ENCODE results near the gene DAPK2. TPM values are rescaled to one million over a fixed set of nuclear protein-coding genes. Genes with fewer than 3 reads are reported as not detected.

Gene DAPK2
- total RNA-seq, 1 experiment from 2014 or later = 2.3 TPM

- Mint-ChIP-seq H3K27ac (no peak overlapping the region), H3K36me3 (no peaks in the 10 kb centered on the region), H3K27me3 (ENCODE audit: low read depth) (no peaks in the 10 kb centered on the region), H3K4me3 (no peak overlapping the region), H3K4me1 (peaks cover 19% of the 10 kb centered on the region), H3K9me3 (no peaks in the 10 kb centered on the region)
- TF ChIP-seq NFYB (CRISPR knock-in tag; conservative IDR thresholded peaks at IDR 0.05; ENCODE audit: low read depth) (no peak), MAX (CRISPR knock-in tag; IDR thresholded peaks at IDR 0.05) (no peak), IRF2 (CRISPR knock-in tag; IDR thresholded peaks at IDR 0.05; ENCODE audit: borderline replicate concordance, low read depth) (no peak), TEAD1 (CRISPR knock-in tag; IDR thresholded peaks at IDR 0.05) (no peak), AFF4 (CRISPR knock-in tag; IDR thresholded peaks at IDR 0.05; ENCODE audit: borderline replicate concordance) (no peak), ZNF396 (CRISPR knock-in tag; IDR thresholded peaks at IDR 0.05; ENCODE audit: borderline replicate concordance) (no peak), CTCF (IDR thresholded peaks at IDR 0.05) (no peak), SP1 (CRISPR knock-in tag; conservative IDR thresholded peaks at IDR 0.05) (no peak), ATF2 (CRISPR knock-in tag; IDR thresholded peaks at IDR 0.05; ENCODE audit: borderline replicate concordance, low read depth) (no peak), RELA (CRISPR knock-in tag; IDR thresholded peaks at IDR 0.05; ENCODE audit: borderline replicate concordance) (no peak), AR (CRISPR knock-in tag; IDR thresholded peaks at IDR 0.05) (no peak), E2F5 (CRISPR knock-in tag; IDR thresholded peaks at IDR 0.05) (no peak), ATF6 (CRISPR knock-in tag; IDR thresholded peaks at IDR 0.05) (no peak)
- DNase-seq (ENCODE audit: low spot score) (no peak), ATAC-seq (no peak)
- CTCF ChIA-PET = interaction anchor here (2.4 to 4.6 kb wide), 2 partner anchors 10 to 40 kb away, joined by 9 to 28 read pairs; no protein-coding TSS in a partner anchor
- POLR2A ChIA-PET = interaction anchor here (0.8 kb wide), 1 partner anchor 20 kb away, joined by 4 read pairs; no protein-coding TSS in a partner anchor
Observed at GRCh38 chr15:63905131-63905530, 141.2 kb downstream of the DAPK2 start.

All from WTC11 (cell line).